Measurements from ENCODE around the gene CDK16. TPM values are rescaled to one million over a fixed set of nuclear protein-coding genes. Genes with fewer than 3 reads are reported as not detected.

Gene CDK16
- total RNA-seq, 1 experiment from 2014 or later = 134 TPM

GRCh38 chrX:47184486-47184885, 34.0 kb upstream of the CDK16 start:
- DNase-seq (ENCODE audit: low read depth, low spot score) (no peak), ATAC-seq (no peak)
- H3K9me3 ChIP-seq (ENCODE audit: control insufficient read depth, insufficient read depth, low read depth, low read length) = no peaks in the 10 kb centered on the region
- in situ Hi-C loops (cut with HindIII; ENCODE audit: low pct_unique_long_range_greater_than_20kb, low sequenced_read_pairs) (no loop called here), intact Hi-C loops (cut with micrococcal nuclease; ENCODE audit: unreplicated experiment) (no loop called here)
- no peaks in the 10 kb centered on the region for H3K27me3 ChIP-seq (ENCODE audit: control insufficient read depth, insufficient read depth, low read length)
- no peak overlapping the region for H3K27ac ChIP-seq (ENCODE audit: low read length)
- H3K4me3 ChIP-seq (ENCODE audit: low read depth in 2 of 2, low read length in 2 of 2) = no peak overlapping the region
- H3K4me1 ChIP-seq (ENCODE audit: control insufficient read depth, insufficient read depth, low read length) = no peaks in the 10 kb centered on the region
- no peak for TF ChIP-seq TCF7L2 (IDR thresholded peaks at IDR 0.05; ENCODE audit: low read depth, low read length)
- no peak for TF ChIP-seq SIN3A (IDR thresholded peaks at IDR 0.05; ENCODE audit: borderline replicate concordance, insufficient read depth, low read depth, low read length)
- no peak for TF ChIP-seq REST (IDR thresholded peaks at IDR 0.05; ENCODE audit: insufficient read depth in 1 of 2, low read depth in 2 of 2, low read length in 1 of 2)
- ChIA-PET CTCF (no interaction called here), POLR2A (no interaction called here)
- no TSS peak for BruUV-seq (replicated peaks)
- H3K36me3 ChIP-seq (ENCODE audit: control insufficient read depth, insufficient read depth, low read length) = peaks cover 3% of the 10 kb centered on the region

- no TSS peak for BruUV-seq (replicated peaks)
- Histone ChIP-seq H3K27me3 (ENCODE audit: control insufficient read depth, insufficient read depth, low read length) (no peaks in the 10 kb centered on the region), H3K27ac (ENCODE audit: low read length) (no peak overlapping the region), H3K9me3 (ENCODE audit: control insufficient read depth, insufficient read depth, low read depth, low read length) (no peaks in the 10 kb centered on the region), H3K4me1 (ENCODE audit: control insufficient read depth, insufficient read depth, low read length) (no peaks in the 10 kb centered on the region), H3K36me3 (ENCODE audit: control insufficient read depth, insufficient read depth, low read length) (peaks cover 3% of the 10 kb centered on the region), H3K4me3 (ENCODE audit: low read depth in 2 of 2, low read length in 2 of 2) (no peak overlapping the region)
- POLR2A ChIA-PET = no interaction called here
- intact Hi-C loops (cut with micrococcal nuclease; ENCODE audit: unreplicated experiment) = no loop called here
- TF ChIP-seq CTCF (IDR thresholded peaks at IDR 0.05) = no peak
- TF ChIP-seq TCF7L2 (IDR thresholded peaks at IDR 0.05; ENCODE audit: low read depth, low read length) = no peak
- TF ChIP-seq REST (IDR thresholded peaks at IDR 0.05; ENCODE audit: insufficient read depth in 1 of 2, low read depth in 2 of 2, low read length in 1 of 2) = no peak
- no peak for TF ChIP-seq POLR2AphosphoS5 (IDR thresholded peaks at IDR 0.05; ENCODE audit: low read depth, low read length)
- TF ChIP-seq SIN3A (IDR thresholded peaks at IDR 0.05; ENCODE audit: borderline replicate concordance, insufficient read depth, low read depth, low read length) = no peak
- in situ Hi-C loops (cut with HindIII; ENCODE audit: low pct_unique_long_range_greater_than_20kb, low sequenced_read_pairs) = no loop called here
- no peak for DNase-seq (ENCODE audit: low read depth, low spot score)
- CTCF ChIA-PET = no interaction called here
- no peak for ATAC-seq
These were observed 33.2 kb upstream of the CDK16 start for GRCh38 chrX:47185241-47185640.

Measured in Panc1 (cell line).